Measurements from ENCODE around the gene ADGB. TPM values are rescaled to one million over a fixed set of nuclear protein-coding genes. Genes with fewer than 3 reads are reported as not detected.
A peak's percentile ranks its signal among the peaks of the same experiment; 100 is the strongest.

Gene ADGB
- total and polyA plus RNA-seq, 9 of the 15 experiments (the other 6 are each of a cell fraction or from before 2014, with no cell fraction given), result not detected

DNA sequence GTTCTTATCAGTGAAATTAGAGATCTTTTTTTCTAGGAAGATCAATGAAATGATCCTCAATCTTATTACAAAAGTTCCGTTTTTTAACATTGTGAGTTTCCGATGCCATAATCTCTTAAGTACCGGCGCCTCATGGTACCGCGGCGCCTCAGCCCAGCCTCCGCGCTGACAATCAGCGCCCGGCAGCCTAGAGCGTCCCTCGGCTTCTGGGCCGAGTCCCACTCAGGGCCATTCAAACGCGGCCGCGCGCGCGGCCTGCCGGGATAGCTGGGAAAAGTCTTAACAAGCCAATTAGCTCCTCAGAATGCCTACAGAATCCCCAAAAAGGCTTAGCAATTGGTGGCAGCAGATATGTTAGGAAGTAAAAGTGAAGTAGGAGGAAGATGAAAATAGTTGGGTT lies 204.8 kb downstream of the ADGB start (continued):
- TF ChIP-seq, protein P1, sequence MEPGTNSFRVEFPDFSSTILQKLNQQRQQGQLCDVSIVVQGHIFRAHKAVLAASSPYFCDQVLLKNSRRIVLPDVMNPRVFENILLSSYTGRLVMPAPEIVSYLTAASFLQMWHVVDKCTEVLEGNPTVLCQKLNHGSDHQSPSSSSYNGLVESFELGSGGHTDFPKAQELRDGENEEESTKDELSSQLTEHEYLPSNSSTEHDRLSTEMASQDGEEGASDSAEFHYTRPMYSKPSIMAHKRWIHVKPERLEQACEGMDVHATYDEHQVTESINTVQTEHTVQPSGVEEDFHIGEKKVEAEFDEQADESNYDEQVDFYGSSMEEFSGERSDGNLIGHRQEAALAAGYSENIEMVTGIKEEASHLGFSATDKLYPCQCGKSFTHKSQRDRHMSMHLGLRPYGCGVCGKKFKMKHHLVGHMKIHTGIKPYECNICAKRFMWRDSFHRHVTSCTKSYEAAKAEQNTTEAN (CRISPR knock-in tag; IDR thresholded peaks at IDR 0.05), result no peak
- TF ChIP-seq ZNF232 (CRISPR knock-in tag; IDR thresholded peaks at IDR 0.05) (no peak), TCF7 (IDR thresholded peaks at IDR 0.05; ENCODE audit: borderline replicate concordance) (no peak), EGR1 (conservative IDR thresholded peaks at IDR 0.05) (no peak), PHB (CRISPR knock-in tag; IDR thresholded peaks at IDR 0.05) (no peak), ZBTB1 (CRISPR knock-in tag; IDR thresholded peaks at IDR 0.05; ENCODE audit: borderline replicate concordance, low read depth) (no peak), SRF (CRISPR knock-in tag; IDR thresholded peaks at IDR 0.05) (0 out of 4 replicates have a peak, but pooled peaks of 1 of the 2 experiments have one; percentile 28), KDM2B (CRISPR knock-in tag; IDR thresholded peaks at IDR 0.05) (no peak), MLLT1 (IDR thresholded peaks at IDR 0.05) (no peak), NR2F6 (CRISPR knock-in tag; IDR thresholded peaks at IDR 0.05) (no peak), HSF4 (CRISPR knock-in tag; IDR thresholded peaks at IDR 0.05; ENCODE audit: borderline replicate concordance) (no peak), L3MBTL2 (IDR thresholded peaks at IDR 0.05) (peak; percentile 74), MBD1 (CRISPR knock-in tag; IDR thresholded peaks at IDR 0.05) (no peak), POLR2B (IDR thresholded peaks at IDR 0.05; ENCODE audit: low read depth, partially characterized antibody) (peak; percentile 43), ZNF184 (CRISPR knock-in tag; IDR thresholded peaks at IDR 0.05) (no peak), RBM15 (IDR thresholded peaks at IDR 0.05; ENCODE audit: insufficient read depth, low read length) (no peak), HNRNPUL1 (IDR thresholded peaks at IDR 0.05; ENCODE audit: low read length) (no peak), MAFF (IDR thresholded peaks at IDR 0.05; ENCODE audit: low read length) (no peak), SMARCB1 (IDR thresholded peaks at IDR 0.05; ENCODE audit: insufficient read length, low read depth) (no peak), CREB3 (tag; conservative IDR thresholded peaks at IDR 0.05; ENCODE audit: low read depth) (0 out of 2 replicates have a peak, but pooled peaks have one; percentile 24)
- TF ChIP-seq, protein P2, sequence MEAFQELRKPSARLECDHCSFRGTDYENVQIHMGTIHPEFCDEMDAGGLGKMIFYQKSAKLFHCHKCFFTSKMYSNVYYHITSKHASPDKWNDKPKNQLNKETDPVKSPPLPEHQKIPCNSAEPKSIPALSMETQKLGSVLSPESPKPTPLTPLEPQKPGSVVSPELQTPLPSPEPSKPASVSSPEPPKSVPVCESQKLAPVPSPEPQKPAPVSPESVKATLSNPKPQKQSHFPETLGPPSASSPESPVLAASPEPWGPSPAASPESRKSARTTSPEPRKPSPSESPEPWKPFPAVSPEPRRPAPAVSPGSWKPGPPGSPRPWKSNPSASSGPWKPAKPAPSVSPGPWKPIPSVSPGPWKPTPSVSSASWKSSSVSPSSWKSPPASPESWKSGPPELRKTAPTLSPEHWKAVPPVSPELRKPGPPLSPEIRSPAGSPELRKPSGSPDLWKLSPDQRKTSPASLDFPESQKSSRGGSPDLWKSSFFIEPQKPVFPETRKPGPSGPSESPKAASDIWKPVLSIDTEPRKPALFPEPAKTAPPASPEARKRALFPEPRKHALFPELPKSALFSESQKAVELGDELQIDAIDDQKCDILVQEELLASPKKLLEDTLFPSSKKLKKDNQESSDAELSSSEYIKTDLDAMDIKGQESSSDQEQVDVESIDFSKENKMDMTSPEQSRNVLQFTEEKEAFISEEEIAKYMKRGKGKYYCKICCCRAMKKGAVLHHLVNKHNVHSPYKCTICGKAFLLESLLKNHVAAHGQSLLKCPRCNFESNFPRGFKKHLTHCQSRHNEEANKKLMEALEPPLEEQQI (IDR thresholded peaks at IDR 0.05), result peak; percentile 70
